Measurements from ENCODE around the gene DTD2. TPM values are rescaled to one million over a fixed set of nuclear protein-coding genes. Genes with fewer than 3 reads are reported as not detected.

Gene DTD2
- total and polyA plus RNA-seq, 2 experiments from 2014 or later, result 13.4 to 54.4 TPM

GRCh38 chr14:31449971-31450610, 7.2 kb downstream of the DTD2 start:
- no peak overlapping the region for H2AFZ ChIP-seq
- peaks cover 16% of the 10 kb centered on the region; the same call in 1 of the 2 replicates for H3F3A ChIP-seq (ENCODE audit: insufficient read depth)
- TF ChIP-seq EZH2phosphoT487 (IDR thresholded peaks at IDR 0.05; ENCODE audit: insufficient read depth, low read depth), result no peak
- TF ChIP-seq EZH2 (IDR thresholded peaks at IDR 0.05; ENCODE audit: insufficient read depth, poor library complexity, severe bottlenecking), result no peak
- no peak overlapping the region for H3K4me2 ChIP-seq (ENCODE audit: unreplicated experiment)
- H3K36me3 ChIP-seq (ENCODE audit: low read depth), result peaks cover 23% of the 10 kb centered on the region
- no peaks in the 10 kb centered on the region for H4K20me1 ChIP-seq (ENCODE audit: insufficient read depth)
- no peaks in the 10 kb centered on the region for H3K9me2 ChIP-seq (ENCODE audit: insufficient read depth)
- DNase-seq, result peak; percentile 68
- 3 to 12% methylated on average over 2 of the region's 2 CpGs for WGBS, 2 experiments (ENCODE audit: low coverage in 1 of 2, low lambda C conversion rate in 2 of 2, missing lambda C conversion rate in 2 of 2)
- H3K4me3 ChIP-seq, result no peak overlapping the region
- no peak overlapping the region for H3K9ac ChIP-seq
- in situ Hi-C loops (cut with MboI), result no loop called here
- no peaks in the 10 kb centered on the region for H3K27me3 ChIP-seq (replicated peaks; ENCODE audit: insufficient read depth)
- 0 out of 2 replicates have a peak, but pooled peaks cover 7% of the 10 kb centered on the region for H3K4me1 ChIP-seq (ENCODE audit: insufficient read depth)
- no peaks in the 10 kb centered on the region for H3K9me3 ChIP-seq (ENCODE audit: low read depth)
- no peak overlapping the region for H3K27ac ChIP-seq
- H3K79me2 ChIP-seq (ENCODE audit: insufficient read depth), result peaks cover 20% of the 10 kb centered on the region

DNA sequence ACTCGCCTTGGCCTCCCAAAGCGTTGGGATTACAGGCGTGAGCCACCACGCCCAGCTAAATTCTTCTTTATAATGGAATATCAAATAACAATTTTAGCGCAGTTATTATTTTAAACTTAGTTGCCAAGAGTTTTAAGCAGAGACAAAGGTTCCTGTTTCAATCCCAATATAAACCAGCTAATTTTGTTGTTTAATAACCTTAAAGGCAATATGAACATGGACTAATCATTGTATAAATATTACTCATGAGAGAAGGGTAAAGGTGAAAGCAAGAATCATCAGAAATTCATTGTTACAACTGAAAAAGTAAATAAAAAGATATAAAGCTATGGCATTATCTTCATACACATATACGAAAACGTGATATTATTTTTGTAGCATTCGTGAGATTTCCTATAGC, 8.2 kb downstream of the DTD2 start:
- WGBS, 2 experiments (ENCODE audit: low coverage in 1 of 2, low lambda C conversion rate in 2 of 2, missing lambda C conversion rate in 2 of 2), result 77% methylated on average over 8 of the region's 8 CpGs

DNA sequence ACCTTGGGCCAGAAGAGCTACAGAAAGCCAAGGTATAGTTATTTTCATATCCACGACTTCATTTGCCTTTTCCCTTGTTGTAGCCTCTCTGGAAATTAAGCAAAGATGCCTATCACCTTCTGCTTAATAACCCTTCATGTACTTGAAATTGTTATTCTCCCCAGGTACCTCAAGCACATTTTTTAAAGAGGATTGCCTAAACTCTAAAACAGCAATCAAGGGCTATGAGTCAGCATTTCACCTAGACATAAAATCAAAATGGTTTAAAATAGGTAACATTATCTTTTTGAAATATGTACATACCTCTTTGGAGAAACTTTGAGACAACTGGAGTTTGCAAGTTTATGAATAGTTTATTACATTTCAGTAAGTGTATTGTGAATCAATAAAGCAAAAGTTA, 11.6 kb downstream of the DTD2 start:
- 94 to 100% methylated on average over 1 of the region's 1 CpG for WGBS, 2 experiments (ENCODE audit: low coverage in 1 of 2, low lambda C conversion rate in 2 of 2, missing lambda C conversion rate in 2 of 2)

More for the DNA sequence above, 8.2 kb downstream of the DTD2 start:
- Histone ChIP-seq H3K9me2 (ENCODE audit: insufficient read depth) (no peaks in the 10 kb centered on the region), H4K20me1 (ENCODE audit: insufficient read depth) (no peaks in the 10 kb centered on the region), H3K9me3 (ENCODE audit: low read depth) (no peaks in the 10 kb centered on the region), H3K27me3 (replicated peaks; ENCODE audit: insufficient read depth) (no peaks in the 10 kb centered on the region), H2AFZ (no peak overlapping the region), H3K36me3 (ENCODE audit: low read depth) (peaks cover 23% of the 10 kb centered on the region), H3K4me3 (no peak overlapping the region), H3K9ac (no peak overlapping the region), H3K27ac (no peak overlapping the region), H3F3A (ENCODE audit: insufficient read depth) (peaks cover 16% of the 10 kb centered on the region; the same call in 1 of the 2 replicates), H3K4me2 (ENCODE audit: unreplicated experiment) (no peak overlapping the region), H3K4me1 (ENCODE audit: insufficient read depth) (no peaks in the 10 kb centered on the region), H3K79me2 (ENCODE audit: insufficient read depth) (peaks cover 11% of the 10 kb centered on the region)
- in situ Hi-C loops (cut with MboI), result no loop called here
- TF ChIP-seq EZH2phosphoT487 (IDR thresholded peaks at IDR 0.05; ENCODE audit: insufficient read depth, low read depth) (no peak), EZH2 (IDR thresholded peaks at IDR 0.05; ENCODE audit: insufficient read depth, poor library complexity, severe bottlenecking) (no peak)
- DNase-seq, result no peak

GRCh38 chr14:31442284-31442683, 15.0 kb downstream of the DTD2 start:
- no peaks in the 10 kb centered on the region for H4K20me1 ChIP-seq (ENCODE audit: insufficient read depth)
- DNase-seq, result no peak
- H2AFZ ChIP-seq, result 0 out of 2 replicates have a peak overlapping the region, but pooled peaks have one; percentile 52
- H3K4me2 ChIP-seq (ENCODE audit: unreplicated experiment), result peak overlapping the region; percentile 76
- no peak for TF ChIP-seq EZH2 (IDR thresholded peaks at IDR 0.05; ENCODE audit: insufficient read depth, poor library complexity, severe bottlenecking)
- no peak for TF ChIP-seq EZH2phosphoT487 (IDR thresholded peaks at IDR 0.05; ENCODE audit: insufficient read depth, low read depth)
- peaks cover 33% of the 10 kb centered on the region for H3F3A ChIP-seq (ENCODE audit: insufficient read depth)
- peaks cover 39% of the 10 kb centered on the region for H3K4me1 ChIP-seq (ENCODE audit: insufficient read depth)
- H3K79me2 ChIP-seq (ENCODE audit: insufficient read depth), result no peaks in the 10 kb centered on the region
- H3K9ac ChIP-seq, result peak overlapping the region; percentile 57
- no peaks in the 10 kb centered on the region for H3K9me3 ChIP-seq (ENCODE audit: low read depth)
- H3K4me3 ChIP-seq, result no peak overlapping the region; the same call in 1 of the 2 replicates
- no peaks in the 10 kb centered on the region for H3K27me3 ChIP-seq (replicated peaks; ENCODE audit: insufficient read depth)
- WGBS, 2 experiments (ENCODE audit: low coverage in 1 of 2, low lambda C conversion rate in 2 of 2, missing lambda C conversion rate in 2 of 2), result 70 to 79% methylated on average over 6 of the region's 6 CpGs
- in situ Hi-C loops (cut with MboI), result no loop called here
- peaks cover 7% of the 10 kb centered on the region; the same call in 1 of the 2 replicates for H3K36me3 ChIP-seq (ENCODE audit: low read depth)
- peak overlapping the region; percentile 86 for H3K27ac ChIP-seq
- no peaks in the 10 kb centered on the region for H3K9me2 ChIP-seq (ENCODE audit: insufficient read depth)

More for the DNA sequence above, 11.6 kb downstream of the DTD2 start:
- H3K9me3 ChIP-seq (ENCODE audit: low read depth), result no peaks in the 10 kb centered on the region
- H3K9ac ChIP-seq, result no peak overlapping the region
- no peak overlapping the region for H3K4me3 ChIP-seq
- no peaks in the 10 kb centered on the region for H3K79me2 ChIP-seq (ENCODE audit: insufficient read depth)
- in situ Hi-C loops (cut with MboI), result no loop called here
- no peaks in the 10 kb centered on the region for H3K9me2 ChIP-seq (ENCODE audit: insufficient read depth)
- peaks cover 31% of the 10 kb centered on the region for H3F3A ChIP-seq (ENCODE audit: insufficient read depth)
- H3K27ac ChIP-seq, result no peak overlapping the region
- H3K27me3 ChIP-seq (replicated peaks; ENCODE audit: insufficient read depth), result no peaks in the 10 kb centered on the region
- H3K4me2 ChIP-seq (ENCODE audit: unreplicated experiment), result no peak overlapping the region
- no peaks in the 10 kb centered on the region for H4K20me1 ChIP-seq (ENCODE audit: insufficient read depth)
- peaks cover 20% of the 10 kb centered on the region for H3K4me1 ChIP-seq (ENCODE audit: insufficient read depth)
- no peak overlapping the region for H2AFZ ChIP-seq
- DNase-seq, result no peak
- peaks cover 16% of the 10 kb centered on the region for H3K36me3 ChIP-seq (ENCODE audit: low read depth)
- no peak for TF ChIP-seq EZH2phosphoT487 (IDR thresholded peaks at IDR 0.05; ENCODE audit: insufficient read depth, low read depth)

All from GM23248 (cell line).